Measurements from ENCODE around the gene ADARB2.

GRCh38 chr10:1665681-1666080 lies 71.6 kb downstream of the ADARB2 start:
- TF ChIP-seq POLR2AphosphoS5 (IDR thresholded peaks at IDR 0.05; ENCODE audit: low read depth, low read length) (no peak), TAF1 (IDR thresholded peaks at IDR 0.05; ENCODE audit: borderline replicate concordance, insufficient read depth, low read length) (no peak), REST (IDR thresholded peaks at IDR 0.05; ENCODE audit: insufficient read depth in 1 of 2, low read depth in 2 of 2, low read length in 2 of 2) (no peak), SIN3A (IDR thresholded peaks at IDR 0.05; ENCODE audit: borderline replicate concordance, insufficient read depth, low read length) (no peak)
